Stimulated activated CD8-positive, alpha-beta memory T cell treated with anti-CD3 and anti-CD28 coated beads, Interleukin-12 subunit alpha, Interleukin-12 subunit beta, amount 100 ng/mL, for 4 hours (primary cell): Measurements from ENCODE around the gene ASCL2.

ENCODE experiments used
- DNase-seq: peaks from one replicate; pipeline ENCODE4 v3.0.0-alpha.2; 2020; ENCODE audit warnings: low read depth

The ASCL2 gene

DNA sequence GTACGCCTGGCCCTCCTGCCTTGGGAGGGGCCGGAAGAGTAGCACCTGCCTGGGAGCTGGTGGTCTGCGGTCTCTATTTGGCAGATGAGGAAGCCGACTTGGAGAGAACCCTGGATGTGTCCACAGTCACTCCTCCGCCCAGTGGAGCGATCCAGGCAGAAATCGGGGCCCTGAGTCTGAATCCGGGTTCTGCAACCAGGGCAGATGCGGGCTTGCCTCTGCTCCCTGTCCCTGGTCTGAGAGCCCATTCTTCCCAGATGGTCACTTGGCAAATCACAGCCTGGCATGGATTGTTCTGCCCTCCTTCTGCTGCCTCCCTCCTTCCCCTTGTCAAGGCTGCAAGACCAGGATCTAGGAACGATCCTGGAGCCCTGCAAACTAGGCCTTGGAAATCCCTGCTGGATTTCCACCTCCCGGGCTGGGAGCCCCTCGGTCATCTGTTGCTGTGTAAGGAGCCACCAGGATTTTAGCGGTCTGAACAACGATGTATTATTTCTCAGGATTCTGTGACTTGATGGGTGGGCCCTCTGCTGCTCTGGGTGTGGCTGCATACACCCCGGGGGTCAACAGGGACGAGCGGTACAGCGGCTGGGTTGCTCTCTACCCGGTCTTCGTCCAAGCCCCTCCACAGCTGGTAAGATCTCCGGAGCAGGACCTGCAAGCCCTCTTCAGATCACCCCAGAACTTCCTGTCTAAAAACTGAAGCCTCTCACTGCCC lies 2.0 kb upstream of the ASCL2 start:
- DNase-seq = no peak

DNA sequence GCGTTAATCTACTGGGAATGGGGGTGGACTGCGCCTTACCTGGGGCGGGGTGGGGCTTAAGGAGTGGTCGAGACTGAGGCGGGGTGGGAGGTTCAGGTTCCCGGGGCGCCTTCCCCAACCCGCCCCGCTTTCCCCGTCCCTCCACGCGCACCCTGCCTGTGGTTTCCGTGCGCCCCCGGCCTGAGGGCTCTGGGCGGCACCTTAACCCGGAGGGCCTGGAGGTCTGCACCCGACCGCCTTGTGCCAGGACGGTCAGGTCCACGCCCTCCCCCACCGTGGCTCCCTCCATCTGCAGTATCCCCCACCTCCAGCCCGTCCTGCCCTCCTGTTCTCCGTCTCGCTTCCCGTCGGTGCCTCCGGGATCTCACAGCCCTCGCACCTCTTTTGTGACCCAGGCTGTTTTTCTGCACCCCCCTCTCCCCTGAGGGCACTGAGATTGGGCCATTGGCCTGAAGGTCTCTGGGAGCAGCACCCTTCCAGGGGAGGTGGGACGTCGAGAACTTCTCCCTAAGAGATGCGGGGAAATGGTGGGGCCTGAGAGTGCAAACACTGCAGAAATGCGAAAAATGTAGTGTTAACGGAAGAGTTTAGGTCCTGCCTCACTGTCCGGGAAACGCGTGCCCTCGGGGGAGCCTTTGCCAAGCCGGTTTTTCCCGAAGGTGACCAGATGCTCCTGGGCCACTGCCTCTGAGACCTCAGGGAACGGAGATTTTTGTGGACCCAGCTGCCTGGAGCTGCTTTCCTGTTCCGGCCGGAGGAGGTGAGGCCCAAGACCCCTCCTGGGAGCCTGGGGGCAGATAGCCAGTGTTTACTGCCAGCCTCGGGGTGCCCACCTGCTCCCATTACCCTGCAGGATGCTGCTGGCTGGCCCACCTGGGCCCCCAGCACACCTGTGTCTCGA lies 1.2 kb upstream of the ASCL2 start:
- no peak for DNase-seq

DNA sequence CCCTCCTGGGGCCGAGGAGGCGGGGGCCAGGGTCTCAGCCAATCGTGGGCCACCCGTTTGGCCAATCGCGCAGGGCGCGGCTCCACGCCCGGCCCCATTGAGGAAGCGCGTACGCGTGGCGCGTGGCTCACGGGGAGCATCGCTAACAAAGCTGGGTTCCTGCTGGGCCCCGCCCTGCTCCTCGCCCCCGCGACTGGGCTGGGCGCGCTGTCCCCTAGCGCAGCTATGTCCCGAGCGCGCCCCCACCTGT lies 614 bp upstream of the ASCL2 start:
- peak; percentile 68 for DNase-seq

- DNase-seq = peak; percentile 21
Observed at GRCh38 chr11:2269601-2270321, 627 bp downstream of the ASCL2 start.

- DNase-seq = peak; percentile 82
Observed at GRCh38 chr11:2268729-2269600, 1.4 kb downstream of the ASCL2 start.

- DNase-seq = no peak
Observed at GRCh38 chr11:2267851-2268728, 2.3 kb downstream of the ASCL2 start.

DNA sequence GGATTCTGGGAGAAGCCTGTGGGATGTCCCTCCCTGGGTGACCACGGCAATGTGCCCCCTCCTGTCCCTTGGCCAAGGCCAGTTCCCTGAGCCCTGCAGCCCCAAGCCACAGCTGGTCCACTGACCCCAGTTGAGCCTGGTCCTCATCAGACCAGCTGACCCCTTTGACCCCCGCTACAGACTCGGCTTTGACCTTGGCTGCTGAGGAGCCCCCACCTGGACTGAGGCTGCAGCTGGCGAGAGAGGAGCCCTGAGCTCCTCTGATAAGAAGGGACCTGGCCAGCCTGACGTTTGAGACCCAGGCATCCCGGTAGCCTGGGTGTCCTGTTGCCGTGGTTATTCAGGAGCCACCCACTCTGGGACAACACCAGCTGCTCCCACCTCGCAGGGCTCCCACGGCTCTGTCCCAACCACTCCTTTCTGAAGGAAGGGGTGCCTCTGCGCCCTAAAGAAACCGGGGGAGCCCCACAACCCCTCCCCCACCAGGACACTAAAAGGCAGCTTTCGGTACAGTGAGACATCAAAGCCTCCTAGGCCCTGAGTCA lies 3.0 kb downstream of the ASCL2 start:
- DNase-seq = no peak

GRCh38 chr11:2266586-2267305 lies 3.6 kb downstream of the ASCL2 start:
- no peak for DNase-seq

DNA sequence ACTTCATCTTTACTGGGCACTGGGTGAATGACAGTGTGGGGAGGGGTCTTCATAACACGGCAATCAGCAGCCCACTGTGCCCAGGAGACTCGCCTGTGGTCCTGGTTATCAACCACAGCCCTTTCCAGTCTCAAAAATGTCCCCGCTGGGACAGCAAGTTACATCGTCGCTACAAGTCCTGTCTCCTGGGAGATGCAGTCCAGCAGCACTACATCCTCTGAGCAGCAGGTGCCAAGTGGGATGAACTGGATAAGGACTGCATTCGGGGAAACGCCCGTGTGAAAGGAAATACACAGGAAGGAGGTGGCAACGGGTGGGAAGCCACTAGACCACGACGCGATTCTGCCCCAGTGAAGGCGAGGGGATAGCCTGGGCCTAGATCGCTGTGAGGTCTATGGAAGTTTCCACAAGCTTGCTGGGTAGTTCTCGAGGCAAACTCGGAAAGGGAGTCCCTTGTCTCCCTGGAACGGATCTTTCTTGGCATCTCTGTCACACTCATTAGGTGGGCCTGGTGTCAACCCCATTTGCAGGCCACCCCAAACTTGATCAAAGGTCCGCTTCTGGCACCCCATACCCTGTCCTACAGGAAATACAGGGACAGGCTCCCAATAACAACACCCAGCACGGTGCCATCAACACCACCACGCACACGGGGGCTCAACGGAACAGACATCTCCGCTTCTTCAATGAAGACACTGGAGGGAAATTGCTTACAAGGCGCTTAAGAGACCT lies 4.4 kb downstream of the ASCL2 start:
- DNase-seq = no peak

- no peak for DNase-seq
Observed at GRCh38 chr11:2265396-2265795, 5.0 kb downstream of the ASCL2 start.

- DNase-seq = no peak
Observed at GRCh38 chr11:2264366-2265053, 5.9 kb downstream of the ASCL2 start.

- DNase-seq = no peak
Observed at GRCh38 chr11:2263724-2264360, 6.5 kb downstream of the ASCL2 start.

DNA sequence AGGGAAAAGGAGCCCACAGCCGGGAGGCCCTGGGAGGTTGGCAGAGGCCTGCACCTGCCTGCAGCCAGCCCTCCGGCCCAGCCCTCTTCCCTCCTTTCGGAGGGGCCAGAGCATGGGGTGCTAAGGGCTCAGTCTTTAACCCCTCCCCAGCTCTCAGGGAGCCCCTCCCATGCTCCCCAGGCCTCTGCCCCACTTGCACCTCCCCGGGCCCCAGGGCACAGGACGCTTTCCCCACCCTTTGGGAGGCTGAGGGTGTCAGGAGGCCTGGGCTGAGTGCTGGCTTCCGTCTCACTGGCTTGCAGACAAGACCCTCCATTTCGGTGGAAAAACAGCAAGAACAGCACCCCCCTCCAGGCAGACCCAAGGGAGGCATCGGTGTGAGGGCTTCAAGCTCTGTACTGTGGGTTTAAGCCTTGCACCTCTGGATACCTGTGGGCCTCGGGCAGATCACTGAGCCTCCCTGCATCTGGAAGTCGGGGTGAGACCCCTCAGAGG lies 7.3 kb downstream of the ASCL2 start:
- DNase-seq = no peak

DNA sequence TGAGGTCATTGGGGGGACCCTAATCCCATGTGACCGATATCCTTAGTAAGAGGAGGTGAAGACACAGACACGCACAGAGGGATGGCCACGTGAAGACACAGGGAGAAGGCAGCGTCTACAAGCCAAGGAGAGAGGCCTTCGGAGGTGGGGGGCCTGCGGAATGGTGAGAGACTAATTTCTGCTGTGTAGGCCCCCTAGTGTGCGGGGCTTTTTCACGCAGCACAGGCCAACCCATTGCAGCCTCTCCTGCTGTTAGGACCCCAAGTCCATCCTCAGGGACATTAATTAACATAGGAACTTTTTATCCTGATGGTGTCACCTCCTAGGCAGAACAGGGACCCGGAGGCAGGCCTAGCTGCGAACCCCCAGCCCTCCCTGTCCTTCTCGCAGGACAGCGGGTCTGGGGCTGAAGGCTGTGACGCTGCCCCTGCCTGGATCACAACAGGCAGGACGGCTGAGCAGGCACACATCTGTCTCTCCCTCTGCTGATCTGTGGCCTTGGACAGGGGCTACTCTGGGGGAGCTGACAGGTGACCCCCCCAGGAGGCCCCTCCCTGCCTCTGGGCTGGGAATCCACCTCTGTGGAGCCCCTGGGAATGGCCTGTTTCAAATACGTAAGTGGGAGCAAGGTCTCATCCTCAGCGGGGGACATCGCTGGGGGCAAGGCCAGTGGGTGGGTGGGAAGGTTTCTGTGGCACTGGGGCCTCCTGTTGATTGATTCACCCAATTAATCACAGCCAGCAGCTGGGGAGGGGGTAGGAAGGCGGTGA lies 7.9 kb downstream of the ASCL2 start:
- no peak for DNase-seq

GRCh38 chr11:2261436-2262230 lies 8.8 kb downstream of the ASCL2 start:
- DNase-seq = no peak
